Fibroblast of skin of scalp (primary cell): ENCODE data around the gene HAUS8.

ENCODE experiments used
- DNase-seq: peaks from one replicate; pipeline ENCODE4 v3.0.0-alpha.2; 2013

HAUS8 gene

GRCh38 chr19:17075864-17076542 is 751 bp upstream of the HAUS8 start:
- DNase-seq = peak; percentile 29

- DNase-seq = no peak
These were observed 618 bp downstream of the HAUS8 start for GRCh38 chr19:17074634-17075034.

- DNase-seq = no peak
These were observed 1.2 kb downstream of the HAUS8 start for GRCh38 chr19:17073869-17074633.

GRCh38 chr19:17070912-17071311 is 4.3 kb downstream of the HAUS8 start:
- DNase-seq = no peak

GRCh38 chr19:17070421-17070820 is 4.8 kb downstream of the HAUS8 start:
- DNase-seq = no peak

GRCh38 chr19:17069193-17069592 is 6.1 kb downstream of the HAUS8 start:
- no peak for DNase-seq

GRCh38 chr19:17063428-17063827 is 11.8 kb downstream of the HAUS8 start:
- DNase-seq = no peak

GRCh38 chr19:17061691-17062090 is 13.6 kb downstream of the HAUS8 start:
- DNase-seq = no peak

GRCh38 chr19:17061205-17061604 is 14.0 kb downstream of the HAUS8 start:
- no peak for DNase-seq

GRCh38 chr19:17060802-17061201 is 14.4 kb downstream of the HAUS8 start:
- no peak for DNase-seq

- peak; percentile 27 for DNase-seq
These were observed 17.0 kb downstream of the HAUS8 start for GRCh38 chr19:17058236-17058635.

- no peak for DNase-seq
These were observed 19.6 kb downstream of the HAUS8 start for GRCh38 chr19:17055636-17056035.

- DNase-seq = no peak
These were observed 20.5 kb downstream of the HAUS8 start for GRCh38 chr19:17054746-17055145.

- peak; percentile 56 for DNase-seq
These were observed 22.8 kb downstream of the HAUS8 start for GRCh38 chr19:17052439-17052838.

GRCh38 chr19:17049711-17050280 is 25.5 kb downstream of the HAUS8 start:
- peak; percentile 32 for DNase-seq

GRCh38 chr19:17048885-17049453 is 26.3 kb downstream of the HAUS8 start:
- DNase-seq = no peak

- no peak for DNase-seq
These were observed 29.2 kb downstream of the HAUS8 start for GRCh38 chr19:17045907-17046502.

GRCh38 chr19:17043744-17044143 is 31.5 kb downstream of the HAUS8 start:
- no peak for DNase-seq

GRCh38 chr19:17041976-17042375 is 33.3 kb downstream of the HAUS8 start:
- DNase-seq = peak; percentile 27

GRCh38 chr19:17037966-17038500 is 37.2 kb downstream of the HAUS8 start:
- no peak for DNase-seq

GRCh38 chr19:17037184-17037583 is 38.1 kb downstream of the HAUS8 start:
- DNase-seq = no peak

- no peak for DNase-seq
These were observed 38.6 kb downstream of the HAUS8 start for GRCh38 chr19:17036640-17037039.
